GM06990 (cell line): Measurements from ENCODE around the gene PPP1R13B.

Experiments used
- DNase-seq: peaks from one replicate; pipeline ENCODE4 v3.0.0-alpha.2; 2011; ENCODE audit not compliant: insufficient read length; ENCODE audit errors: extremely low read depth
- H3K27me3 ChIP-seq: replicated peaks from 2 replicates; pipeline ENCODE4 v1.6.0; 2011; ENCODE audit warnings: low read length; ENCODE audit not compliant: control insufficient read depth, insufficient read depth
- H3K36me3 ChIP-seq: 2 replicates; pipeline ENCODE4 v1.5.1; 2011; ENCODE audit warnings: low read length; ENCODE audit not compliant: control insufficient read depth, insufficient read depth
- H3K4me3 ChIP-seq: replicated peaks from 2 replicates; pipeline ENCODE4 v1.5.1; 2011; ENCODE audit warnings: low read depth, mild to moderate bottlenecking, control low read depth, low read length
- CTCF ChIP-seq: IDR thresholded peaks from 2 replicates; pipeline ENCODE4 v1.5.1; 2011; ENCODE audit warnings: low read length, control low read depth, mild to moderate bottlenecking, inconsistent platforms; ENCODE audit not compliant: insufficient read depth, poor library complexity, severe bottlenecking

Gene PPP1R13B

GRCh38 chr14:103857256-103857655 is 9.9 kb upstream of the PPP1R13B start:
- Histone ChIP-seq H3K4me3 (no peak overlapping the region), H3K27me3 (no peaks in the 10 kb centered on the region; the same call in none of the 2 replicates), H3K36me3 (no peaks in the 10 kb centered on the region)
- no peak for TF ChIP-seq CTCF
- no peak for DNase-seq

DNA sequence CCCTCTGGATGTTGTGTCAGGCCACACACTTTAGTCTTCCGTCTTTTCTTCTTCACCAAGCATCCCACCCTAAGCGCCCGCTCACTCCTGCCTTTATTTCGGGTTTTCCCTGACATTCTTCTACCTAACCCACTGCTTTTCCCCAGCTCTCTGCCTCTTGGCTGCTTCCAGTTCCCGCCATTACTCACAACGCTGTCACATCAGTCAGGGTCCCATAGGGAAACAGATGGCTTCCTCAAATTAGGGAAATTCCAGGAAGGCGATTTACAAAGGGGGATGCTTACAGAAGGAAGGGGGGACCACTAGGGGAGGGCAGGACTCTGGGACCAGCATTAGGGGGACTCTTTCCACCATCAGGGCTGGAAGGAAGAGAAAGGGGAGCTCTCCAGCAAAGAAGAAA is 9.2 kb upstream of the PPP1R13B start:
- no peak overlapping the region for H3K4me3 ChIP-seq
- TF ChIP-seq CTCF = no peak
- no peaks in the 10 kb centered on the region; the same call in 1 of the 2 replicates for H3K27me3 ChIP-seq
- H3K36me3 ChIP-seq = no peaks in the 10 kb centered on the region
- DNase-seq = no peak

DNA sequence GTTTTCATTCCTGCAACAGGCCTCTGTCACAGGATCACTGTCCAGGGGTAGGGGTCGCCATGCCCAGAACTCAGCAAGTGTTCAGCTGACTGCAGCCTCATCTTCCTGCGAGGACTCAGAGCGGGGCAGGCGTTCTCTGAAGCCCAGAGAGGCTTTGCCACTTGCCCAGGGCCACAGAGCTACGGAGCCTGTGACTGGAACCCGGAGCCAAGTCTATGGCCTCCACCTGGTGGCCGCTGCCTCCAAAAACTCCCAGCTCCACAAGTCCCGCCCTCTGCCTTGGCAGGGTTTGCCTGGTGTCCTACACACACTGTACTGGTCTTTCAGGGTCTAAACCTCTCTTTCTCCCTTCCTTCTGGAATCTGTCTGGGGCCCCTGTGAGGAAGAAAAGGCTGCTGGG is 8.7 kb upstream of the PPP1R13B start:
- no peak overlapping the region for H3K4me3 ChIP-seq
- no peaks in the 10 kb centered on the region for H3K36me3 ChIP-seq
- no peaks in the 10 kb centered on the region; the same call in 1 of the 2 replicates for H3K27me3 ChIP-seq
- no peak for DNase-seq
- TF ChIP-seq CTCF = no peak

- no peak overlapping the region for H3K4me3 ChIP-seq
Measured at GRCh38 chr14:103855734-103856095, 8.3 kb upstream of the PPP1R13B start.

GRCh38 chr14:103854822-103855733 is 7.7 kb upstream of the PPP1R13B start:
- H3K4me3 ChIP-seq = no peak overlapping the region
- no peaks in the 10 kb centered on the region; the same call in 1 of the 2 replicates for H3K27me3 ChIP-seq
- H3K36me3 ChIP-seq = no peaks in the 10 kb centered on the region
- DNase-seq = no peak
- no peak for TF ChIP-seq CTCF

More at GRCh38 chr14:103855734-103856095, 8.3 kb upstream of the PPP1R13B start:
- H3K27me3 ChIP-seq = no peaks in the 10 kb centered on the region; the same call in 1 of the 2 replicates
- no peak for TF ChIP-seq CTCF
- no peaks in the 10 kb centered on the region for H3K36me3 ChIP-seq
- no peak for DNase-seq
